Ovary (tissue), 9 donors: ENCODE results near the gene MMD. TPM values are rescaled to one million over a fixed set of nuclear protein-coding genes. Genes with fewer than 3 reads are reported as not detected.

Experiments
- DNase-seq, 5 donors: peaks; one replicate each; pipeline ENCODE4 v3.0.0-alpha.2; 2019 to 2020
- H3K27ac ChIP-seq, 2 donors: fragments of 200-600 bp; one replicate each; pipeline versions ENCODE4 v1.5.1 to v1.8.0; 2019 to 2022
- H3K27me3 ChIP-seq: fragments of 200-600 bp; one replicate; pipeline ENCODE4 v1.8.0; 2022
- H3K36me3 ChIP-seq: fragments of 200-600 bp; sonication (generic); one replicate; pipeline ENCODE4 v1.5.1; 2019
- H3K4me1 ChIP-seq: one replicate; pipeline ENCODE4 v1.8.1; 2013; ENCODE audit warnings: mild to moderate bottlenecking, moderate library complexity; ENCODE audit not compliant: insufficient read depth
- H3K4me3 ChIP-seq: fragments of 200-600 bp; sonication (generic); one replicate; pipeline ENCODE4 v1.5.1; 2017
- H3K9me3 ChIP-seq, 2 donors: fragments of 200-600 bp in 1 of 2; sonication (generic) in 1 of 2; one replicate each; pipeline versions ENCODE4 v1.5.1 to v1.8.1; 2013 to 2019; ENCODE audit warnings: mild to moderate bottlenecking in 1 of 2, moderate library complexity in 1 of 2
- CTCF ChIP-seq, 3 donors: fragments of 450-650 bp in 2 of 3; fragments of 200-600 bp in 1 of 3; IDR thresholded peaks; one replicate each; pipeline versions ENCODE4 v1.5.1 to v1.8.0; 2016 to 2022; ENCODE audit warnings: antibody characterized with exemption in 3 of 3, mild to moderate bottlenecking in 1 of 3
- EP300 ChIP-seq: sonication (generic); formaldehyde crosslinking; IDR thresholded peaks from one replicate; pipeline ENCODE4 v1.6.1; 2017; ENCODE audit warnings: antibody characterized with exemption
- POLR2A ChIP-seq: fragments of 450-650 bp; IDR thresholded peaks from one replicate; pipeline ENCODE4 v1.6.1; 2017; ENCODE audit warnings: antibody characterized with exemption, mild to moderate bottlenecking, moderate library complexity
- WGBS, 3 donors: extraction: QIAGEN DNeasy Blood & Tissue Kit in 1 of 3; methylation state at CpG; one replicate each; pipeline versions ENCODE4 v1.1.5 to v1.1.7; 2013 to 2017; 5-methylcytosine and 5-hydroxymethylcytosine counted together
- intact Hi-C, 4 donors: fragments of 100-400 bp; cut with DNase I; formaldehyde crosslinking; loops; one replicate each; pipeline versions ENCODE4 v1.11.0 to v1.15.1; 2022 to 2023
- polyA plus RNA-seq, 2 donors: library from polyadenylated mRNA; stranded (reverse); fragments of 200-250 nt in 1 of 2; fragments of 350-450 nt in 1 of 2; fragmentation: Illumina TruSeq in 1 of 2; extraction: RNeasy Lipid Tissue Mini Kit (QIAGEN cat#74804) in 1 of 2; gene quantifications; one replicate each; pipeline ENCODE4 v1.2.3, GENCODE V29; 2013 to 2014
- total RNA-seq, 7 donors: library from RNA; depleted of rRNA in 2 of 7; stranded (reverse); fragments of >200 nt in 2 of 7; fragmentation: NEBNext Ultra II Directional in 3 of 7; extraction: Animal tissue kit (Norgen Biotek cat#: 25700) in 3 of 7; gene quantifications; one replicate each; pipeline versions ENCODE4 v1.1.0 to v1.2.4, GENCODE V29; 2016 to 2023
- donor health status: DM: no; HTN: no; CAD: no; lungs with moderate emphysema.
- donor health status: DM: no; HTN: no; CAD: no.
- donor health status: Bipolar disorder and iron deficiency.
- donor health status: DM: yes; HTN: yes; CAD: no.
- donor health status: DM: no; HTN: no; CAD: no.
- donor health status: DM: yes; HTN: yes; CAD: no.

Gene MMD
- total and polyA plus RNA-seq, 9 donors = 5.0 to 11.0 (median 6.7) TPM

DNA sequence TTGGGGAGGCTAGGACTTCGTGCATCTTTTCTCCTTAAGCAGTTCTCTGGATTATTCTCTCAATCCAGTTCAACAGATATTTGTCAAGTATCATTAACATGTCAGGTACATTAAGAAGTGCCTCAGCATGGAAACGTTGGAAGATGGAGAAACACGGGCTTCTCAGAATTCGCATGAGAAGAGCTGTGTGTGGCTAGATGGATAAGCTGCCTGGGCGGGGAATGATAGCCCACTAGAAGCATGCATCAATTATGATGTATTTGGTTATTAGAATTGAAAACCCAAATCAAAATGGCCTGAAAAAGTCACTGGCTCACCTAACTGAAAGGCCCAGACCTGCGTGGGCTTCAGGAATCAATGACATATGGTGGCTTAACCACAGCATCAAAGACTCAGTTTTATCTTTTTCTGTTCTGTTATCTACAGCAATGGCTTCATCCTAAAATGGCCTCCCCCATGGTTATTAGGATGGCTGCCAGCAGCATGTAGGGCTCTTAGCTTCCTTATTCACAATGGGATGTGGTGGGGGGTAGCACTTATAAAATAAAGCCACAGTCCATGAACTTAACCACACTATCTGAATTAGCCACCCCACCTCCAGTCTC lies 43.9 kb downstream of the MMD start:
- H3K27me3 ChIP-seq = no peaks in the 10 kb centered on the region
- no peak overlapping the region for H3K4me3 ChIP-seq
- no peak for DNase-seq
- TF ChIP-seq EP300 (no peak), CTCF (IDR thresholded peaks at IDR 0.05) (no peak), POLR2A (no peak)
- intact Hi-C loops = no loop called here
- H3K27ac ChIP-seq = no peak overlapping the region
- H3K4me1 ChIP-seq = no peaks in the 10 kb centered on the region
- H3K36me3 ChIP-seq = no peaks in the 10 kb centered on the region
- WGBS, 3 donors = 75 to 79% (median 76%) methylated on average over 6 of the region's 6 CpGs
- H3K9me3 ChIP-seq = no peaks in the 10 kb centered on the region

DNA sequence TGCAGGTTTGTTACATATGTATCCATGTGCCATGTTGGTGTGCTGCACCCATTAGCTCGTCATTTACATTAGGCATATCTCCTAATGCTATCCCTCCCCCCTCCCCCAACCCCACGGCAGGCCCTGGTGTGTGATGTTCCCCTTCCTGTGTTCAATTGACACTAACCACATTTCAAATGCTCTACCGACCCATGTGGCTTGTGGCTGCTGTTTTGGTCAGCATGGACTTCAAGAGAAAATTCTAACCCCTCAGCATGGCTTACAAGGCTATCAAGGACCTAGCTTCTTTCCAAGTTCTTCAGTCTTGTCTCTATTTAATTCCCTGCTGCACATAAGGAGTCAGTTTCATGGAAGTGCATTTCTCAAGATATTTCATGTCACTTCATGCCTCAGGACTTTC lies 52.9 kb downstream of the MMD start:
- H3K9me3 ChIP-seq = no peaks in the 10 kb centered on the region
- no peak overlapping the region for H3K4me3 ChIP-seq
- H3K27me3 ChIP-seq = no peaks in the 10 kb centered on the region
- TF ChIP-seq POLR2A (no peak), CTCF (IDR thresholded peaks at IDR 0.05) (no peak), EP300 (no peak)
- no peaks in the 10 kb centered on the region for H3K4me1 ChIP-seq
- DNase-seq = no peak
- 58 to 86% (median 63%) methylated on average over 3 of the region's 3 CpGs for WGBS, 3 donors
- intact Hi-C loops = no loop called here
- no peaks in the 10 kb centered on the region for H3K36me3 ChIP-seq
- no peak overlapping the region for H3K27ac ChIP-seq

DNA sequence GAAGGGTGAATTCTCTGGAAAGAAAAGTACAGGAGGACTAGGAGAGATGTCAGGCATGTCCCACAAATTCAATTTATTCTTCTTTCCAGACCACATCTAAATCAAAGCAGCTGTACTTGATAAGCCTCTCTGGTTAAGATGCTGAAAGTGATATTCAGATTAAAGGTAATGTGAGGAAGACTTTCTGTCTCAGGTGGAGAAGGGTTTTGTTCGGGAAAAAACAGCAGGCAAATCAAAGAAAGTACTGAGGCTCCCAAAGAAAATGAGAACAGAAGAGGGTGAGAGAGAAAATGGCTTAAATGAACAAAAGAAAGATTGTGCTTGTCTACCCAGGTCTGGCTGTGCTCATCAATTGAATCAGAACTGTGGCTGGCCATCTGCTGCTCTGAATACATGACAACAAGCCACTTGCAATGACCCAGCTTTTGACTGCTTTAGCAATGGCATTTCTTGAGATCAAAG lies 55.6 kb downstream of the MMD start:
- no peaks in the 10 kb centered on the region for H3K27me3 ChIP-seq
- no peaks in the 10 kb centered on the region for H3K9me3 ChIP-seq
- intact Hi-C loops = no loop called here
- no peak for TF ChIP-seq POLR2A
- no peak for TF ChIP-seq EP300
- DNase-seq = no peak
- no peak overlapping the region for H3K27ac ChIP-seq
- no peaks in the 10 kb centered on the region for H3K36me3 ChIP-seq
- no peaks in the 10 kb centered on the region for H3K4me1 ChIP-seq
- 80 to 94% (median 85%) methylated on average over 1 of the region's 1 CpG for WGBS, 3 donors
- no peak overlapping the region for H3K4me3 ChIP-seq

DNA sequence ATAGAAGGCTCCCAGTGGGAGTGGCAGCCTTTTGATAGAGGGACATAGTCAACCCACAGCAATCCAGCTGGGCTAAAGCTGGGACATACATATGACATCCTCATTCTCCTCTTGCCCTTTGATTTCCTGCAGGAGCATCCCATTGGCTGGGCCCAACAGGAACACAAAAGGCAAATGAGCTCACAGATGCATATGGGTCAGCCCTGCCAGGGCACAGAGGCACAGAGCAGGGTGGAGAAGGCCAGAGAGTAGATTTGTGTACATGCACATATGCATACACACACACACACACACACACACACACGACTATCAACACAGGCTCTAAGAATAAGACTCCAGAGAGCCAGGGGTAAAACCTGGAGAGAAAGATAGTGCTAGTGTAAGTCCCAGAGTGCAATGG lies 58.6 kb downstream of the MMD start:
- Histone ChIP-seq H3K36me3 (no peaks in the 10 kb centered on the region), H3K27me3 (no peaks in the 10 kb centered on the region), H3K4me3 (no peak overlapping the region), H3K4me1 (no peaks in the 10 kb centered on the region), H3K27ac (no peak overlapping the region), H3K9me3 (no peaks in the 10 kb centered on the region)
- intact Hi-C loops = no loop called here
- no peak for DNase-seq
- 81 to 90% (median 86%) methylated on average over 1 of the region's 1 CpG for WGBS, 3 donors
- TF ChIP-seq EP300 = no peak
- TF ChIP-seq CTCF (IDR thresholded peaks at IDR 0.05) = no peak
- TF ChIP-seq POLR2A = no peak

DNA sequence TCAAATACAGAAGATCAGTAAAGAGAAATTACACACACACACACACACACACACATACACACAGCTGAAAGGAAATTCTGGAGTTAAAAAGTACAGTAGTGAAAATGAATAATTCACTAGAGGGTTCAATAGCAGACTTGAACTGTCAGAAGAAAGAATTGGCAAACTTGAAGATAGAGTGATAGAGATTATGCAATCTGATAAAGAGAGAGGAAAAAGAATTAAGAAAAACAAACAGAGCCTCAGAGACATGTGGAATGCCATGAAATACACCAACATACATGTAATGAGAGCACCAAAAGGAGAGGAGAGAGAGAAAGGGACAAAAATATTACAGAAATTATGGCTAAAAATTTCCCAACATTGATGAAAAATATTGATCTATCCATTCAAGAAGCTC lies 60.7 kb downstream of the MMD start:
- Histone ChIP-seq H3K4me1 (no peaks in the 10 kb centered on the region), H3K9me3 (no peaks in the 10 kb centered on the region), H3K27ac (no peak overlapping the region), H3K36me3 (no peaks in the 10 kb centered on the region), H3K27me3 (no peaks in the 10 kb centered on the region), H3K4me3 (no peak overlapping the region)
- no peak for TF ChIP-seq POLR2A
- TF ChIP-seq EP300 = no peak
- no peak for TF ChIP-seq CTCF (IDR thresholded peaks at IDR 0.05)
- intact Hi-C loops = no loop called here
- no peak for DNase-seq
